NCI-H1048 (cell line): ENCODE data around the gene ZFYVE19.

Experiments used
- DNase-seq: peaks from one replicate; lab custom pipeline; 2025; lab: John Stamatoyannopoulos, UW

ZFYVE19 gene

DNA sequence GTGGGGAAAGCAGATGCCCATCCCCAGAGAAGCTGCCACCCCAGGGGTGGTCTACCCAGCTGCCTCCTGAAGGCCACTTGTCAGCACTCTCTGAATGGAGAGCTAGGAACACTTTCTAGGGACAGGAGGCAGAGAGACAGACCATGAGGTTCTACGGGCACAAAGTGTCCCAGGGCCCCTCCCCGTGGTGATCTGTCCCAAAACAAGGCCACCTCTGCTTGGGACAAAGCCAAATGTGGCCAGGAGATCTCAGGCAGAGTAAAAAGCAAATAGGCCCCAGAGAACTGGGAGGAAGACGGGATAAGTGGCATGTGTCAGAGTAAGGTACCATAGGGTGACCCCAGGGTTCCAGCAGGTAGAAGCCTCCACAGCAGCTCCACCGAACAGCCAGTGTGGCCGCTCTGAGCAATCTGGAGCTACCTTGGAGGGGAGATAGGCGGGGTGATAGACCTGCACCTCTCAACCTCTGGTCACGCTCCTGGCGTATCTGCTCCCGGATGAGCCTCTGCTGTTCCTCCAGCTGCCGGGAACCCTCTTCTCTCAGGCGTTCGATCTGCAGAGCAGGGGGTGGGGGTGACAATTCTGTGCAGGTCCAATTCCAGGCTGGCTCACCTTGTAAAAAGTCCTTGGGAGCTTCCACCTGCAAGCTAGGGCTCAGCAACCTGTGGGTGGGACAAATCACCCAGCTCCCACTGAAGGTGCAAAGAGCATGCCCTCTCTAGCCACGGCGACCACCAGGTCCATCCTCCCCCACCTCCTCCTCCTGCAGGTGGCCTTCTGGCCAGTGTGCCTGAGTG is 31.0 kb upstream of the ZFYVE19 start:
- DNase-seq: no peak

DNA sequence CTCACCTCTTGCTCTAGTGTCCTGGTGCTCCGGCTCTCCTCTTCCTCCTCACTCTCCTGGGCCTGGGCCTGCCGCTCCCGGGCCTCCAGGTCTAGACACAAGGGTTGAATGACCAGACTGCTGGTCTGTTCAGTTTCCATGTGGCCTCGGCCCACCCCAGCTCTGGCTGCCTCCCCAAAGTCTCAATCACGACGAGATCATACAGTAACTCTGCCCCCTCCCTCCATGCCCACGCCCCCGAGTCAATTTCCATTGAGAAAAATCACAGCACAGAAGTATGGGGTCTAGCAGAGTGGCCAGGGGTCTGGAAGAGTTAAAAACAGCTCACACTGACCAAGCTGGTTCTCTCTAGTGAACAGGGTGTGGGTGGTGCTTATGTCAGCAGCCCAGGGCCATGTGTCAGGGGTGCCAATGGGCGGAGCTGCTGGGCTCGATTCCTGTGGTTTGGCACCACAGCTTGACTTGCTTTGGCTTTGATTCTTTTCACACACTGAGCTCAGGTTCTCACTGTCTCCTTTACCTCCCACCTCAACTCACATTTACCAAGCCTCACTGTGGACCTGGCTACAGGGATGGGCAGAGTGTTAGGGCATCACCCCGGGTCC is 30.2 kb upstream of the ZFYVE19 start:
- no peak for DNase-seq

DNA sequence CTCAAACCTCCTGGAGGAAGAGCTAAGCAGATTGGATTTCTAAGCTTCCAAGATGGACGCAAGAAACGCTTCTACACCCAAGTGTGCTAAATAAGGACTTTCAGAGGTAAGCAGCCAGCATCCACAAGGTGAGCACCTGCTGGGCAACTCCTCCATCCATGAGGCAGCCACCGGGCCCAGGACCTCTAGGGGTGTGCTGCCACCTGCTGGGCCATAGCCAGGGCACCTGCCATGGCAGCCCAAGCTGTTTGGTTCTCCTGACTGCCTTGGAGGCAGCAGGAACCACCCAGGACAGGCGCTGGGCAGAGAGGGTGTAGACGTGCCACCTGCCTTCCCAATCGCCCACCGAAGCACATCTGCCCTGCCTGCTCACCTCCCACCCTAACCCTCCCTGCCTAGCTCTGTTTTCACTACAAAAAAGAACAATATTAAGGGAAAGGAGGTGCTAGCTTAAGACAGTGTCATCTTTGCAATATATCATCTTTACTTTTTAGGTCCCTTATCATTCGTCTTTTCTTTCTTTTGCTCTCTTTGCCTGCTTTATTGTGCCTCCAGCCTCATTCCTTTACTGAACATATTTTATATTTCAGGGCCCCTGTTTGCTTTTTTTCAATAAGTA is 24.2 kb upstream of the ZFYVE19 start:
- peak; percentile 44 for DNase-seq

DNA sequence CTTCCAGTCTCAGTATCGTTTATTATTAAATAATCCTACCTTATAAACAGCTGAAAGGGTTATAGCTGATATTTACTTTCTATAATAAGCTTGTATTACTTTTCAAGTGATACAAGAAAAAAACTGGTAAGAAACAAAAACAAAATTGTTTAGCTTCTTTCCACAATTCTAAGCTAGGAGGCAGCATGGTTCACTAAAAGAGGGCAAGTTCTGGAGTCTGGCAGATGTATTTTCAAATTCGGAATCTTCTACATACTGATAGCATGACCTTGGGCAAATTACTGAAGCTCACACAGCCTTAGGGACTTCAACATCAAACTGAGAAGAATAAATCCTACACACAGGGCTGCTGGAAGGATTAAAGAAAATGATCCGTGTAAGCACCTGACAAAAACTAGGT is 21.7 kb upstream of the ZFYVE19 start:
- no peak for DNase-seq

DNA sequence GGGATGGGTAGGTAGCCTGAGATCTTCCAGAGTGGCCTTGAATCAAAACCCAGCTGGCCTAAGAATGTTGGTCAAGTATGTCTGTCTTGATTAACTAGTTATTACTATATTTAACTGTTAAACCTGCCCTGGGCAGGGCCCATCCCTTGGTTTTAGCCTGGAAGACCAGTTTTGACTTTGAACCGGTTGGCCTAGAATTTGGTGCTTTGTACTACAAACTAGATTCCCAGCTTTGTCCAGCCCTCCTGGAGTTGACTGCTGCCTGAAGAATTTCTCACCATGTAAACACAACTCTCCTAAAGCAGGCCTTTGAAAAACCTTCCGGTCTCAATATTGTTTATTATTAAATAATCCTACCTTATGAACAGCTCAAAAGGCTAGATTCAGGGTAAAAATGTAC is 21.1 kb upstream of the ZFYVE19 start:
- DNase-seq: no peak

DNA sequence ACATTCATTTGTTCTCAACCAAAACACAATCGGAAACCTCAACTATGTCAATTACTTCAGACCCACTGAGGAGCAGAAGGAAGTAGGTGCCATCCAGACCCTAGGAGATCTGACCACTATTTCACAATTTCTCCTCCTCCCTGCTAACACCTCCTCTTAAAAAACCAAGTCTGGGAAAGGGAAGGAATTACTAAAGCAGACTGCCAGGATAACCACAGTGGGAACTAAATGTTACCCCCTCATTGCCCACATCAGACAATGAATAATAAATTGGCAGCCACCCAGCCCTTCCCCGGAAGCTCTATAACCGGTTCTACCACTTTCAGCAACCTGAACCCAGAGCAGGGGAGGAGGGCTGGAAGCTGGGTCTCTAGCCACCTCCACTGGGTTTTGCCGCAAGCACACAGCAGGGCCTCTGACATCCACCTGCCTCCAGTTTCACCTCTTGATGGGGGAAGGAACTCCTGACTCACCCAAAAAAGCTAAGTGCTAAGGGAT is 19.5 kb upstream of the ZFYVE19 start:
- peak; percentile 86 for DNase-seq

DNA sequence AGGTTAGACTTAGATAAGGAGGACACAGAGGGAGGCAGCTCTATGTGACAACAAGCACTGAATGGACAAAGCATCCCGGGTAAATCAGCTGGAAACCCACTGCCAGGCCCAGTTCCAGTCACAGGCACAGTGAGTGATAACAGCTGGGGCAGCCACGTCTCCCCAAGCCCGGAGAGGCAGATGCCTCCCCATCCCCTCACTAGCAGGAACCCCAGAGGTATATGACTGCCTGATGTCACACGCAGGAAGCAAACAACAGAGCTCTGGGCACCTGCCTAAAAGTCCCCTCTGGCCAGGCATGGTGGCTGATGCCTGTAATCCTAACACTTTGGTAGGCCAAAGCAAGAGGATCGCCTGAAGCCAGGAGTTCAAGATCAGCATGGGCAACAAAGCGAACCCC is 18.9 kb upstream of the ZFYVE19 start:
- DNase-seq: no peak

DNA sequence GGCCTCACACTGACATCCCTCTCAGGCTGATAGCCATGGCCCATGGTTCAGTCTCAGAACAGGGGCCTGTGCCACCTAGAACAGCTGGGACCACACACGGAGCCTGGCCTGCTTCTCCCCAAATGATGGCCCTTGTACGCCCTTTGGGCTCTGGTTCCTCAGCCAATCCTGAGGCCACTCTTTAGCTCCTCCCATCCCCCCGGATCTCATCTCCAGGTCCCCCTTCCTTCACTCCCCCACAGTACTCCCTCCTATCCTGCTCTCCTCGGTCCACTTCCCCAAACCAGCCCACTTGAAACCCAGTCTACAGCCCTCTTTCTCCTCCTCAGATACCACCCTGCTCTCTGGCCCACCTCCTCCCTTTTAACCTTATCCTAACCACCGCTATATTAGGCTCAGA is 17.8 kb upstream of the ZFYVE19 start:
- DNase-seq: no peak

DNA sequence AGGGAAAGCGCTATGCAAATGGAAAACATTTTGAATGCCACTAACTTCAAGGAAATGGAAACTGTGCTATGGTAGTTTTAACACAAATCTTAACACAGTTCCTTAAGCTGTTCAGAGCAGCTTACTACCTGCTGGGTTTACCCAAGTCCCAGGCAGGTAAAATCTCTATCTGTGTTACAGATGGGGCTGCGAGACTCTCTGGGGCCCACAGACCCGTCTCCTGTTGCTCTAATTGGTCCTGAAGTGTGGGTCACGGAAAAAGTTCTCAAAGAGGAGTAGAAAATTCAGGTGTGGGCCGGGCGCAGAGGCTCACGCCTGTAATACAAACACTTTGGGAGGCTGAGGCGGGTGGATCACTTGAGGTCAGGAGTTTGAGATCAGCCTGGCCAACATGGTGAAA is 16.9 kb upstream of the ZFYVE19 start:
- DNase-seq: no peak

DNA sequence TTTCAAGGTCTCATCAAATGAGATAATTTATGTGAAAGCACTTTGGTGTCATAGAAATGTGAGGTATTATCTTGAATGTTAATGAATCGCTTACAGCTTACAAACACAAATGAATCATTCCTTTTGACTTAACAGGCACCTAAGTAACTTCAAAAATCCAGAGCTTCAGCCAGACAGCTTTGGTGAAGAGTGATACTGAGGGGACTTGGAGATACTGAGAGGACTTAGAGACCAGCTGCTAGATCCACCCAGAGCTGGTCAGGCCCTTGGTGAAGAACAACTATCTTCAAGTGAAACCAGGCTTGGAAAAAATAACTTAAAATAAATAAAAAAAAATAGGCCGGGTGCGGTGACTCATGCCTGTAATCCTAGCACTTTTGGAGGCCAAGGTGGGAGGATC is 16.2 kb upstream of the ZFYVE19 start:
- no peak for DNase-seq

DNA sequence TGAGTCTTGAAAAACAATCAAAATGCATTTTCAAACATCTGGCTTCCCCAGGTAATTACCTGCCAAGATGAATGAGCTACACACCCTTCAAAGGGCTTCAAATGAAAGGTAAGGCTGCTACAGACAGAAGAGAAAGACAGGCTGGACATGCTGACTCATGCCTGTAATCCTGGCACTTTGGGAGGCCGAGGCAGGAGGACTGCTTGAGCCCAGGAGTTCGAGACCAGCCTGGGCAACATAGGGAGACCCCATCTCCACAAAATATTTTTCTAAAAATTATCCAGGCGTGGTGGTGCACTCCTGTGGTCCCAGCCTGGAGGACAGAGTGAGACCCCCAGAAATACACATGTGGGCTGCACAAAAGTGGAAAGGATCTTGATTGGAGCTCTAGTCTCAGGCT is 14.5 kb upstream of the ZFYVE19 start:
- DNase-seq: no peak

DNA sequence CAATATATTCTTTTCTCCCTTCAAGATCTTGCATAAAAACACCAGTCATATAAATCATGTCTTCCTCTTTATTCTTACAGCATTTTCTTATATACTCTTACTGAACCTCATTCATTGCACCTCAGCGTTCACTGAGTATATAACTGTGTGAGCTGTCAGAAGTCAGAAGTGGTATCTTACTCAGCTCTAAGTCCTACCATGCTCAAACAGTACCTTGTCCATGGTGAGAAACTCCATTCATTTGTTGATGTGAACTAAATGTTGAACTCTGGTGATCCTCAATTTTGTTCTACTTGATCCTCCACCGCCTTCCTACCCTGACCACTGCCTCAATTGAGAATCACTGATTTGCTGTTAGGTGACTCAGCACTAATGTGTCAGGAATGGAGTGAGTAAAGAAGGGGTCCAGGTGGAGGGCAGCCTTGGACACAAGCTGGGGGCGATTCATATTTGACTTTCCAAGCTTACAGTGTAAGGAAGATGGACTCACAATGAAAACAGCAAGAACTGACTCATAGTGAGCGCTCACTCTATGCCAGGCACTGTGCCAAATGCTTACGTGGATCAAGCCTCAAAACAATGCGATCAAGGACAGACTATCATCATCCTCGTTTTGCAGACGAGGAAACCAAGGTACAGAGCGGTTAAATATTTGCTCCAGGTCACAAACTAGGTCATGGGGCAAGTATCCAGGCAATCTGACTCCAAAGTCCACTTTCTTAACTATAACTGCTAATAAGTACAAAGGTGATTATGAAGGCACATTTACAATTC is 13.5 kb upstream of the ZFYVE19 start:
- DNase-seq: no peak

DNA sequence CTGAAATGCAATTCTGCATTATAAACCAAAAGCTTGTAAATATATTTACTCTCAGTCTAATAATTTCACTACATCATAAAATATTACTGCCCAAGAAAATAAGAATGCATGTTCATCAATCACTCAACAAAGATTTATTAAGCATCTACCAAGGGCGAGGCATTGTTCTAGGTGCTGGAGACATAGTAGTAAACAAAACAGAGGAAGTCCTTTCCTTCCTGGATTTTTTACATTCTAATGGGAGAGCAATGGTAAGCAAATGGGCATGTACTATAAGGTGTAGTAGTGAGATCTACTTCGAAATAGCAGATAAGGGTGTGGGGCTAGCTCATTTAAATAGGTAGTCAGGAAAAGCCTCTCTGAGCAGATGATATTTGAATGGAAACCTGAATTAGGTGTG is 10.8 kb upstream of the ZFYVE19 start:
- no peak for DNase-seq

DNA sequence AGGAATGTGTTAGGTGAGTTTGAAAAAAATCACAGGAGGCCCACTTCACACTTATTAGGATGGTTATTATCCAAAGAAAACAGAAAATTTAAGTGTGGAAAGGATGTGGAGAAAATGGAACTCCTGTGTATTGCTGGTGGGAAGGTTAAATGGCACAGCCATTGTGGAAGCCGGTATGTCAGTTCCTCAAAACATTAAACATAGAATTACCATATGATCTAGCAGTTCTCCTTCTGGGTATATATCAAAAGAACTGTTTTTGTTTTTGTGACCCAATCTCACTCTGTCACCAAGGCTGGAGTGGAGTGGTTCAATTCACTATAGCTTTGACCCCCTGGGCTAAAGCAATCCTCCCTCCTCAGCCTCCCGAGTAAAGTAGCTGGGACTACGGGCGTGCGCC is 10.4 kb upstream of the ZFYVE19 start:
- DNase-seq: no peak

DNA sequence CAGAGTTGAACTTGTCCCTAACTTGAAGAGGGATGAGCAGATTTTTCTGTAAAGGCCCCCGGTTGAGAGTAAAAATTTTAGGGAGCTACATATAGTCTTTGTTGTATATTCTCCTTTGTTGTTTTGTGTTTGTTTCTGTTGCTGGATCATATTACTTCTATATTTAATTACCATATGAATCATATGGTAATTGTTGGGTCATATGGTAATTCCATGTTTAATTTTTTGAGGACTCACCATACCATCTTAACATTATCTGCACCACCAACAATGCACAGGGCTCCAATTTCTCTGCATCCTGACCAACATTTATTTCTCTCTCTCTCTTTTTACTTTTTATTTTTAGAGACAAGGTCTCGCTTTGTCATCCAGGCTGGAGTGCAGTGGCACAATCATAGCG is 7.4 kb upstream of the ZFYVE19 start:
- no peak for DNase-seq

DNA sequence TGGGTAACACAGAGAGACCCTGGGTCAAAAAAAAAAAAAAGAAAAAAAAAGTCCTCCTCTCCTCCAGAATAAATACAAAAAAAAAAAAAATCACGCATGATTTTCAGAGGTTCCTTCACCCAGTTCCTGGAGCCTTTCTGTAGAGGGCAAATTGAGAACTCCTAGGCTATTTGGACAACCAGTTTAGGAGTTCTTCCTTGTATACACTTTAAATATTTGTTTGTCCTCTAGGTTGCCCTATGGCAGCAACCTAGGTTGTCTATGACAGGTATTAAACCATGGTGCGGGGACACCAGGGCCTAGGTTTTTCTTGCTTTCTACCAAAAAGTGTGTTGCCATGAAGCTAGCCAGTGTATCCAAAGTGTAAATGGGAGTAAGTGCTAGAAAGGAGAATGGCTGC is 3.8 kb upstream of the ZFYVE19 start:
- DNase-seq: no peak

DNA sequence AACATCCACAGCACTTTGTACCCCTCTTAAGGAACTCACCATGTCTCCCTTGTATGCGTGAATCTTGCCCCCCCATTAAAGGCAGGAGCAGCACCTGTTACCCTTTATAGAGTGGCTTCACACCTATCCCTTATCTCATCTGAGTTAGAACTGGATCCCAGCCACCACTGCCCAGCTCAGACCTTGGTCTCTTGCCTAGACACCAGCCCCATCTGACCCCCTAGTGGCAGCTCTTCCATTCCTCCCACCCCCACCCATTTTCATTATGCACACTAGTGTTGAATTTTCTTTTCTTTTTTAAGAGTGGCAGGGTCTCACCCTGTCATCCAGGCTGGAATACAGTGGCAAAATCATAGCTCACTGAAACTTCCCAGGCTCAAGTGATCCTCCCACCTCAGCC is 3.2 kb upstream of the ZFYVE19 start:
- DNase-seq: no peak

DNA sequence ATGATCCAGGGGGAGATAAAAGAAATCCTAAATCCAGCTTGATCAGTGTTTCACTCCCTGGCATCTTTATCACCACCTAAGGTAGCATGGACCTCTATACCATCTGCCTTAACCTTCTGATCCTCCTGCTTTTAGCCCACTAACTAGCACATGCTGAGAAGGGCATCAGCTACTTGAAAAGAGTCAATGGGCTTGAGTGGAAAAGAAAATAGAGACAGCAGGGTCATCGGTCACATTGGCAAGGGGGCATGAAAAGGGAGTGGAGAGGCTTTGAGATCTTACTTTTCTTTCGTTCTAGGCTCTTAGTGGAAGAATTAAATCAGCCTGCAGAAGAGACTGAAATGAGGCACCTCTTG is 239 bp upstream of the ZFYVE19 start:
- DNase-seq: no peak

DNA sequence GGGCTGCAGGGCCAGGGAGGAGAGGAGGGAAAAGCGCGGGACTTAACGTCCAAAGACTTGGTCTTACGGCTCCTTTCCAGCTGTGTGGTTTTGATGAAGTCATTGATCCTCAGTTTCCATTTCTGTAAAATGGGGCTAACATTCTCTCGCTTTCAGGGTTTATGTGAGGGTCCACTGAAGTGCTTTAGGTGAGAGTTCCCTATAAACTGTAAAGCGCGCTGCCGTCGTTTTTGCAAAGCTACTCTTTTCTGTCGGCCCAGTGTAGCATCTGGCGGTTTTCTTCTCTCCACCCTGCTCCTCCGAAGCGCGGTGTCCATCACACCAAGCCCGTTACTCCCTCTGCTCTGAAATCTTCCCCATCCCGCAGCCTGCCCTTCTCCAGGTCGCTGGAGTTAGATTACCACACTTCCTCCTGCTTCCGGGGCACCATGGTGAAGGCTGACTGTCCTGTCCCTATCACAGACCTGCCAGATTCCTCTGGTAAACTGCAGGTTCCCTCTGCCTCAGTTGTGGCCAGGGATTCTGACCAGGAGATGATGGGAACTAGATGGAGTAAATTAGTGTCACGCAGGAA is 1.1 kb downstream of the ZFYVE19 start:
- no peak for DNase-seq

DNA sequence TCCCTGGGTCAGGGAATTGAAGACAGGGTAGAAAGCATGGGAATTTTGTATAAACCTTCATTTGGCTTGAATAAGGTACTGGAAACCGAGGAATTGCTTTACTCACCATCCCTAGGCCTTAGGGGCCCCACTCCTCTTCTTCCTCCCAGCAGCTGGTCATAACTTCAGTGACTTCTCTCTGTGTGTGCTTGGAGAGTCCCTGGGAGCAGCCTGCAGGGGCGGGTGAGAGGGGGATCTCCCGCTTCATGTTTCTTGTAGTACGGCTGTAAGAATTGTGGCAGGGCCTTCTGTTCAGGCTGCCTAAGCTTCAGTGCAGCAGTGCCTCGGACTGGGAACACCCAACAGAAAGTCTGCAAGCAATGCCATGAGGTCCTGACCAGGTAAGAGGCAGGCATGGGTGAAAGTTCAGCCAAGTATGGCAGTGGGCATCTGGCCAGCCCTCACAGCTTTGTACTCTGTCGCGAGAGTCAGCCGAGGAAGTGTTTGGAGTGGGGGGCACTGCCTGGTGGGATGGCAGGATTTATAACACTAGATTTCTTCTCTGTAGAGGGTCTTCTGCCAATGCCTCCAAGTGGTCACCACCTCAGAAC is 2.1 kb downstream of the ZFYVE19 start:
- no peak for DNase-seq

DNA sequence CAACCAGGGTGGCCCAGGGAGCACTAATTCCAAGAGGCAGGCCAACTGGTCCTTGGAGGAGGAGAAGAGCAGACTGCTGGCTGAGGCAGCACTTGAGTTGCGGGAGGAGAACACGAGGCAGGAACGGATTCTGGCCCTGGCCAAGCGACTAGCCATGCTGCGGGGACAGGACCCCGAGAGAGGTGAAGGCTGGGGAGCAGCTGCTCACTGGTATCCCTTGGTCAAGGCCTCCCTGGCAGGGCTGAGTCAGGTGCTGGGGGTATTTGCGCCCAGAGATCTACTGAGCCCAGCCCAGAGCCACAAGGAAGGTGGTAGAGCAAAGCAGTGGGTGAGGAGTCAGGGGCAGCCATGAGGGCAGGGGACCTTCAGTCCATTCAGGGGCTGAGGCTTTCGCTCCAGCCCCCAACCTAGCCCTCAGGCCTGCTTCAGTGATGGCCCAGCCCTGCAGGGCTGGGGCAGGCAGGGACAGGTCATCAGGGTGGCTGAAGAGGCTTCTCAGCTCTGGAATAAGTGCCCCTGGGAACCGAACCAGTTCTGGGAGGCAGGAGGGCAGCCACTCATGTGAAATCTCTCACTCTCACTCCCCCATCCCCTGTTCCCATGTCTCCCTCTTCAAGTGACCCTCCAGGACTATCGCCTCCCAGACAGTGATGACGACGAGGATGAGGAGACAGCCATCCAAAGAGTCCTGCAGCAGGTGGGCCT is 6.0 kb downstream of the ZFYVE19 start:
- DNase-seq: no peak
